H9 (cell line): ENCODE data around the gene FABP1. TPM values are rescaled to one million over a fixed set of nuclear protein-coding genes. Genes with fewer than 3 reads are reported as not detected.

Source experiments
- DNase-seq: peaks from one replicate; pipeline ENCODE4 v3.0.0-alpha.2; 2017
- H2AFZ ChIP-seq: one replicate; pipeline ENCODE4 v1.6.1; 2013; ENCODE audit warnings: mild to moderate bottlenecking, low read length, control low read depth, moderate library complexity
- H2AK5ac ChIP-seq: 2 replicates; pipeline ENCODE4 v1.6.1; 2013; ENCODE audit warnings: low read length, control low read depth, mixed read lengths; ENCODE audit not compliant: insufficient read length
- H2BK120ac ChIP-seq: one replicate; pipeline ENCODE4 v1.6.1; 2013; ENCODE audit warnings: low read depth, mild to moderate bottlenecking, low read length, control low read depth, inconsistent platforms; ENCODE audit not compliant: poor library complexity, severe bottlenecking
- H2BK12ac ChIP-seq: 2 replicates; pipeline ENCODE4 v1.6.1; 2013; ENCODE audit warnings: low read length, control low read depth, mixed read lengths, low read depth; ENCODE audit not compliant: insufficient read length
- H2BK15ac ChIP-seq: 2 replicates; pipeline ENCODE4 v1.6.1; 2013; ENCODE audit warnings: low read depth, low read length, control low read depth
- H2BK20ac ChIP-seq: one replicate; pipeline ENCODE4 v1.6.1; 2013; ENCODE audit warnings: low read depth, mild to moderate bottlenecking, low read length, control low read depth, inconsistent platforms; ENCODE audit not compliant: poor library complexity, severe bottlenecking
- H2BK5ac ChIP-seq: 2 replicates; pipeline ENCODE4 v1.6.1; 2013; ENCODE audit warnings: low read length, control low read depth, mixed read lengths; ENCODE audit not compliant: insufficient read length
- H3K14ac ChIP-seq: 2 replicates; pipeline ENCODE4 v1.6.1; 2013; ENCODE audit warnings: low read length, control low read depth; ENCODE audit not compliant: insufficient read depth
- H3K18ac ChIP-seq: 2 replicates; pipeline ENCODE4 v1.6.1; 2013; ENCODE audit warnings: low read depth, mild to moderate bottlenecking, mixed read lengths, low read length, control low read depth; ENCODE audit not compliant: insufficient read length
- H3K23ac ChIP-seq: 2 replicates; pipeline ENCODE4 v1.6.1; 2013; ENCODE audit warnings: low read length, control low read depth, mixed read lengths, low read depth; ENCODE audit not compliant: insufficient read length
- H3K23me2 ChIP-seq: 2 replicates; pipeline ENCODE4 v1.6.1; 2013; ENCODE audit warnings: low read depth, mild to moderate bottlenecking, mixed read lengths, low read length, control low read depth; ENCODE audit not compliant: insufficient read length, poor library complexity, severe bottlenecking
- H3K27ac ChIP-seq: 2 replicates; pipeline ENCODE4 v1.5.1; 2013; ENCODE audit warnings: low read length, control low read depth, mixed read lengths, low read depth; ENCODE audit not compliant: insufficient read length
- H3K27me3 ChIP-seq: 2 replicates; pipeline ENCODE4 v1.6.1; 2013; ENCODE audit warnings: low read length, control low read depth, inconsistent platforms; ENCODE audit not compliant: insufficient read depth
- H3K4ac ChIP-seq: 2 replicates; pipeline ENCODE4 v1.6.1; 2013; ENCODE audit warnings: low read depth, mild to moderate bottlenecking, control low read depth, inconsistent platforms, low read length, moderate library complexity
- H3K4me1 ChIP-seq: 2 replicates; pipeline ENCODE4 v1.6.1; 2013; ENCODE audit warnings: low read length, control low read depth, inconsistent platforms; ENCODE audit not compliant: insufficient read depth
- H3K4me2 ChIP-seq: 2 replicates; pipeline ENCODE4 v1.6.1; 2013; ENCODE audit warnings: low read length, control low read depth, mixed read lengths; ENCODE audit not compliant: insufficient read length, insufficient read depth
- H3K56ac ChIP-seq: 2 replicates; pipeline ENCODE4 v1.6.1; 2013; ENCODE audit warnings: low read depth, mild to moderate bottlenecking, mixed read lengths, low read length, control low read depth; ENCODE audit not compliant: insufficient read length
- H3K79me1 ChIP-seq: 2 replicates; pipeline ENCODE4 v1.6.1; 2013; ENCODE audit warnings: low read depth, mild to moderate bottlenecking, moderate library complexity, low read length, control low read depth, inconsistent platforms; ENCODE audit not compliant: insufficient read depth, poor library complexity, severe bottlenecking
- H3K79me2 ChIP-seq: 2 replicates; pipeline ENCODE4 v1.6.1; 2013; ENCODE audit warnings: low read length, control low read depth, inconsistent platforms; ENCODE audit not compliant: insufficient read depth
- H3K9ac ChIP-seq: 2 replicates; pipeline ENCODE4 v1.6.1; 2013; ENCODE audit warnings: low read length, control low read depth, mixed read lengths; ENCODE audit not compliant: insufficient read length; ENCODE audit errors: extremely low read depth
- H3K9me3 ChIP-seq: one replicate; pipeline ENCODE4 v1.6.1; 2013; ENCODE audit warnings: low read depth, low read length, inconsistent platforms; ENCODE audit not compliant: control insufficient read depth
- H3T11ph ChIP-seq: one replicate; pipeline ENCODE4 v1.6.1; 2013; ENCODE audit warnings: mild to moderate bottlenecking, low read length, control low read depth, inconsistent platforms
- H4K20me1 ChIP-seq: one replicate; pipeline ENCODE4 v1.6.1; 2013; ENCODE audit not compliant: control insufficient read depth, insufficient read length, insufficient read depth
- H4K5ac ChIP-seq: 2 replicates; pipeline ENCODE4 v1.6.1; 2013; ENCODE audit warnings: low read depth, mild to moderate bottlenecking, mixed read lengths, low read length, control low read depth; ENCODE audit not compliant: insufficient read length
- H4K8ac ChIP-seq: replicated peaks from 2 replicates; pipeline ENCODE4 v1.6.1; 2013; ENCODE audit warnings: low read length, control low read depth, mixed read lengths, low read depth; ENCODE audit not compliant: insufficient read length
- H4K91ac ChIP-seq: 2 replicates; pipeline ENCODE4 v1.6.1; 2013; ENCODE audit warnings: low read depth, mild to moderate bottlenecking, moderate library complexity, mixed read lengths, low read length, control low read depth; ENCODE audit not compliant: insufficient read length
- H3K27ac Mint-ChIP-seq, 3 experiments: 2 replicates in 2 of 3; 3 replicates in 1 of 3; pipeline ENCODE4 v1.8.0; 2020 to 2021; ENCODE audit warnings: mixed read lengths in 3 of 3, mild to moderate bottlenecking in 1 of 3, moderate library complexity in 1 of 3
- H3K27me3 Mint-ChIP-seq: 2 replicates; pipeline ENCODE4 v1.8.0; 2021; ENCODE audit warnings: low read depth, mild to moderate bottlenecking, moderate library complexity, mixed read lengths
- H3K36me3 Mint-ChIP-seq, 3 experiments: 2 replicates in 2 of 3; 3 replicates in 1 of 3; pipeline ENCODE4 v1.8.0; 2020 to 2021; ENCODE audit warnings: low read depth in 3 of 3, mixed read lengths in 3 of 3; ENCODE audit not compliant: insufficient read depth in 1 of 3
- H3K4me1 Mint-ChIP-seq, 2 experiments: 2 replicates each; pipeline ENCODE4 v1.8.0; 2020; ENCODE audit warnings: mixed read lengths in 2 of 2
- H3K4me3 Mint-ChIP-seq, 2 experiments: 2 replicates in 1 of 2; 3 replicates in 1 of 2; pipeline ENCODE4 v1.8.0; 2020 to 2021; ENCODE audit warnings: mild to moderate bottlenecking in 2 of 2, mixed read lengths in 2 of 2, moderate library complexity in 1 of 2
- H3K9me3 Mint-ChIP-seq, 2 experiments: 2 replicates in 1 of 2; 3 replicates in 1 of 2; pipeline ENCODE4 v1.8.0; 2020; ENCODE audit warnings: mild to moderate bottlenecking in 2 of 2, mixed read lengths in 2 of 2, moderate library complexity in 1 of 2
- CTCF ChIP-seq: fragments of 200-600 bp; sonication (generic); conservative IDR thresholded peaks from 3 replicates; pipeline ENCODE4 v1.8.0; 2021; ENCODE audit warnings: antibody characterized with exemption, mild to moderate bottlenecking
- WGBS: extraction: QIAGEN DNeasy Blood & Tissue Kit; methylation state at CpG from one replicate; pipeline ENCODE4 v1.1.7; 2013; ENCODE audit warnings: missing lambda C conversion rate, low lambda C conversion rate, mixed read lengths; ENCODE audit not compliant: insufficient read length; ENCODE audit errors: extremely low coverage; 5-methylcytosine and 5-hydroxymethylcytosine counted together
- total RNA-seq: library from RNA; stranded (reverse); gene quantifications from 2 replicates; pipeline ENCODE4 v1.2.1, GENCODE V29; 2021

The FABP1 gene
- total RNA-seq, 1 experiment from 2014 or later, result not detected

- Histone ChIP-seq H3K27me3 (no peaks in the 10 kb centered on the region; the same call in 1 of the 2 replicates), H3K9me3 (no peaks in the 10 kb centered on the region), H2BK5ac (no peak overlapping the region), H2BK20ac (no peak overlapping the region), H3K79me2 (no peaks in the 10 kb centered on the region), H4K5ac (no peak overlapping the region), H3K9ac (no peak overlapping the region), H2BK12ac (no peak overlapping the region), H3K27ac (no peak overlapping the region), H3T11ph (no peak overlapping the region), H2AFZ (no peak overlapping the region), H3K4ac (no peak overlapping the region), H2BK120ac (no peak overlapping the region), H4K8ac (no peak overlapping the region), H3K79me1 (no peaks in the 10 kb centered on the region), H3K23me2 (no peaks in the 10 kb centered on the region), H2BK15ac (no peak overlapping the region), H4K91ac (no peak overlapping the region), H2AK5ac (no peak overlapping the region), H3K56ac (no peak overlapping the region), H4K20me1 (no peaks in the 10 kb centered on the region), H3K4me1 (no peaks in the 10 kb centered on the region), H3K18ac (no peak overlapping the region), H3K4me2 (no peak overlapping the region), H3K23ac (no peak overlapping the region), H3K14ac (no peak overlapping the region)
- DNase-seq, result no peak
- no CpG with 5 or more reads among the region's 2 CpGs for WGBS
- peaks cover 8 to 12% of the 10 kb centered on the region in 2 experiments; a peak in 3 of 5 replicates for H3K9me3 Mint-ChIP-seq
- H3K27me3 Mint-ChIP-seq, result peaks cover 6% of the 10 kb centered on the region
- TF ChIP-seq CTCF, result no peak
- no peak overlapping the region for H3K4me3 Mint-ChIP-seq
- no peak overlapping the region for H3K27ac Mint-ChIP-seq
- peaks cover 0 to 10% (median 0%) of the 10 kb centered on the region in 3 experiments; a peak in 4 of 7 replicates for H3K36me3 Mint-ChIP-seq
- no peaks in the 10 kb centered on the region; a peak in 1 of 4 replicates for H3K4me1 Mint-ChIP-seq
These were observed 17.0 kb downstream of the FABP1 start for GRCh38 chr2:88110830-88111229.
